H9 (cell line): ENCODE measurements around the gene CFAP97D1. TPM values are rescaled to one million over a fixed set of nuclear protein-coding genes. Genes with fewer than 3 reads are reported as not detected.

Source experiments
- DNase-seq: peaks from one replicate; pipeline ENCODE4 v3.0.0-alpha.2; 2017
- H2AFZ ChIP-seq: one replicate; pipeline ENCODE4 v1.6.1; 2013; ENCODE audit warnings: mild to moderate bottlenecking, low read length, control low read depth, moderate library complexity
- H2AK5ac ChIP-seq: 2 replicates; pipeline ENCODE4 v1.6.1; 2013; ENCODE audit warnings: low read length, control low read depth, mixed read lengths; ENCODE audit not compliant: insufficient read length
- H2BK120ac ChIP-seq: one replicate; pipeline ENCODE4 v1.6.1; 2013; ENCODE audit warnings: low read depth, mild to moderate bottlenecking, low read length, control low read depth, inconsistent platforms; ENCODE audit not compliant: poor library complexity, severe bottlenecking
- H2BK12ac ChIP-seq: 2 replicates; pipeline ENCODE4 v1.6.1; 2013; ENCODE audit warnings: low read length, control low read depth, mixed read lengths, low read depth; ENCODE audit not compliant: insufficient read length
- H2BK15ac ChIP-seq: 2 replicates; pipeline ENCODE4 v1.6.1; 2013; ENCODE audit warnings: low read depth, low read length, control low read depth
- H2BK20ac ChIP-seq: one replicate; pipeline ENCODE4 v1.6.1; 2013; ENCODE audit warnings: low read depth, mild to moderate bottlenecking, low read length, control low read depth, inconsistent platforms; ENCODE audit not compliant: poor library complexity, severe bottlenecking
- H2BK5ac ChIP-seq: 2 replicates; pipeline ENCODE4 v1.6.1; 2013; ENCODE audit warnings: low read length, control low read depth, mixed read lengths; ENCODE audit not compliant: insufficient read length
- H3K14ac ChIP-seq: 2 replicates; pipeline ENCODE4 v1.6.1; 2013; ENCODE audit warnings: low read length, control low read depth; ENCODE audit not compliant: insufficient read depth
- H3K18ac ChIP-seq: 2 replicates; pipeline ENCODE4 v1.6.1; 2013; ENCODE audit warnings: low read depth, mild to moderate bottlenecking, mixed read lengths, low read length, control low read depth; ENCODE audit not compliant: insufficient read length
- H3K23ac ChIP-seq: 2 replicates; pipeline ENCODE4 v1.6.1; 2013; ENCODE audit warnings: low read length, control low read depth, mixed read lengths, low read depth; ENCODE audit not compliant: insufficient read length
- H3K23me2 ChIP-seq: 2 replicates; pipeline ENCODE4 v1.6.1; 2013; ENCODE audit warnings: low read depth, mild to moderate bottlenecking, mixed read lengths, low read length, control low read depth; ENCODE audit not compliant: insufficient read length, poor library complexity, severe bottlenecking
- H3K27ac ChIP-seq: 2 replicates; pipeline ENCODE4 v1.5.1; 2013; ENCODE audit warnings: low read length, control low read depth, mixed read lengths, low read depth; ENCODE audit not compliant: insufficient read length
- H3K27me3 ChIP-seq: 2 replicates; pipeline ENCODE4 v1.6.1; 2013; ENCODE audit warnings: low read length, control low read depth, inconsistent platforms; ENCODE audit not compliant: insufficient read depth
- H3K4ac ChIP-seq: 2 replicates; pipeline ENCODE4 v1.6.1; 2013; ENCODE audit warnings: low read depth, mild to moderate bottlenecking, control low read depth, inconsistent platforms, low read length, moderate library complexity
- H3K4me1 ChIP-seq: 2 replicates; pipeline ENCODE4 v1.6.1; 2013; ENCODE audit warnings: low read length, control low read depth, inconsistent platforms; ENCODE audit not compliant: insufficient read depth
- H3K4me2 ChIP-seq: 2 replicates; pipeline ENCODE4 v1.6.1; 2013; ENCODE audit warnings: low read length, control low read depth, mixed read lengths; ENCODE audit not compliant: insufficient read length, insufficient read depth
- H3K56ac ChIP-seq: 2 replicates; pipeline ENCODE4 v1.6.1; 2013; ENCODE audit warnings: low read depth, mild to moderate bottlenecking, mixed read lengths, low read length, control low read depth; ENCODE audit not compliant: insufficient read length
- H3K79me1 ChIP-seq: 2 replicates; pipeline ENCODE4 v1.6.1; 2013; ENCODE audit warnings: low read depth, mild to moderate bottlenecking, moderate library complexity, low read length, control low read depth, inconsistent platforms; ENCODE audit not compliant: insufficient read depth, poor library complexity, severe bottlenecking
- H3K79me2 ChIP-seq: 2 replicates; pipeline ENCODE4 v1.6.1; 2013; ENCODE audit warnings: low read length, control low read depth, inconsistent platforms; ENCODE audit not compliant: insufficient read depth
- H3K9ac ChIP-seq: 2 replicates; pipeline ENCODE4 v1.6.1; 2013; ENCODE audit warnings: low read length, control low read depth, mixed read lengths; ENCODE audit not compliant: insufficient read length; ENCODE audit errors: extremely low read depth
- H3K9me3 ChIP-seq: one replicate; pipeline ENCODE4 v1.6.1; 2013; ENCODE audit warnings: low read depth, low read length, inconsistent platforms; ENCODE audit not compliant: control insufficient read depth
- H3T11ph ChIP-seq: one replicate; pipeline ENCODE4 v1.6.1; 2013; ENCODE audit warnings: mild to moderate bottlenecking, low read length, control low read depth, inconsistent platforms
- H4K20me1 ChIP-seq: one replicate; pipeline ENCODE4 v1.6.1; 2013; ENCODE audit not compliant: control insufficient read depth, insufficient read length, insufficient read depth
- H4K5ac ChIP-seq: 2 replicates; pipeline ENCODE4 v1.6.1; 2013; ENCODE audit warnings: low read depth, mild to moderate bottlenecking, mixed read lengths, low read length, control low read depth; ENCODE audit not compliant: insufficient read length
- H4K8ac ChIP-seq: replicated peaks from 2 replicates; pipeline ENCODE4 v1.6.1; 2013; ENCODE audit warnings: low read length, control low read depth, mixed read lengths, low read depth; ENCODE audit not compliant: insufficient read length
- H4K91ac ChIP-seq: 2 replicates; pipeline ENCODE4 v1.6.1; 2013; ENCODE audit warnings: low read depth, mild to moderate bottlenecking, moderate library complexity, mixed read lengths, low read length, control low read depth; ENCODE audit not compliant: insufficient read length
- H3K27ac Mint-ChIP-seq, 3 experiments: 2 replicates in 2 of 3; 3 replicates in 1 of 3; pipeline ENCODE4 v1.8.0; 2020 to 2021; ENCODE audit warnings: mixed read lengths in 3 of 3, mild to moderate bottlenecking in 1 of 3, moderate library complexity in 1 of 3
- H3K27me3 Mint-ChIP-seq: 2 replicates; pipeline ENCODE4 v1.8.0; 2021; ENCODE audit warnings: low read depth, mild to moderate bottlenecking, moderate library complexity, mixed read lengths
- H3K36me3 Mint-ChIP-seq, 3 experiments: 2 replicates in 2 of 3; 3 replicates in 1 of 3; pipeline ENCODE4 v1.8.0; 2020 to 2021; ENCODE audit warnings: low read depth in 3 of 3, mixed read lengths in 3 of 3; ENCODE audit not compliant: insufficient read depth in 1 of 3
- H3K4me1 Mint-ChIP-seq, 2 experiments: 2 replicates each; pipeline ENCODE4 v1.8.0; 2020; ENCODE audit warnings: mixed read lengths in 2 of 2
- H3K4me3 Mint-ChIP-seq, 2 experiments: 2 replicates in 1 of 2; 3 replicates in 1 of 2; pipeline ENCODE4 v1.8.0; 2020 to 2021; ENCODE audit warnings: mild to moderate bottlenecking in 2 of 2, mixed read lengths in 2 of 2, moderate library complexity in 1 of 2
- H3K9me3 Mint-ChIP-seq, 2 experiments: 2 replicates in 1 of 2; 3 replicates in 1 of 2; pipeline ENCODE4 v1.8.0; 2020; ENCODE audit warnings: mild to moderate bottlenecking in 2 of 2, mixed read lengths in 2 of 2, moderate library complexity in 1 of 2
- WGBS: extraction: QIAGEN DNeasy Blood & Tissue Kit; methylation state at CpG from one replicate; pipeline ENCODE4 v1.1.7; 2013; ENCODE audit warnings: missing lambda C conversion rate, low lambda C conversion rate, mixed read lengths; ENCODE audit not compliant: insufficient read length; ENCODE audit errors: extremely low coverage; 5-methylcytosine and 5-hydroxymethylcytosine counted together
- long read RNA-seq: library from polyadenylated mRNA; unstranded; transcript quantifications from one replicate; pipeline ENCODE4 v2.0.0, GENCODE V29; 2020
- total RNA-seq: library from RNA; stranded (reverse); gene quantifications from 2 replicates; pipeline ENCODE4 v1.2.1, GENCODE V29; 2021
- TF ChIP-seq, protein P1 (sequence below): fragments of 200-600 bp; sonication (generic); conservative IDR thresholded peaks from 3 replicates; pipeline ENCODE4 v1.8.0; 2021; ENCODE audit warnings: antibody characterized with exemption, mild to moderate bottlenecking

The CFAP97D1 gene
- not detected in 2 replicates for total RNA-seq
- long read RNA-seq: 0 reads

DNA sequence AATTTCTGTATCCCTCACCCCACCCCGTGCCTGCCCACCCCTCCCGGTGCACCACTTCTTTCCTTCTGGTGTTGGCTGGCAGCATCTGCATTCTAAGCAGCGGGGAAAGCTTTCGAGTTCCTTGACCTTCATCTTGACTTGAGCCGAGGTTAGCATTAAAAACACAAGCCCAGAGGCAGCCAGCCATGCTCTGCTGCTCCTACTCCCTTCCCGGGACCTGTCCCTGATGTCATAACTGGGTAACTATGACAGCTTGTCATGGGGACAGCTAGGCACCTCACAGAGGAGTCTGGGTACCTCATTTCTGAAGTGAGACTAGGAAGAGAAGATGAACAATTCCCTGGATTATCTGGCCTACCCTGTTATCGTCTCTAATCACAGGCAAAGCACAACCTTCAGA is at the start of gene CFAP97D1:
CFAP97D1 (plus strand) TSS at position 301 of the 400 bp plus-strand sequence; CDS start at position 329, 28 bp downstream.
- no peak within 1 kb of the TSS for H3K9ac ChIP-seq
- H2BK120ac ChIP-seq: no peak within 1 kb of the TSS
- H3K14ac ChIP-seq: no peak within 1 kb of the TSS
- no peak within 1 kb of the TSS for H2BK5ac ChIP-seq
- Mint-ChIP-seq H3K27me3 (peaks cover 31% of the 10 kb centered on the region), H3K9me3 (no peaks in the 10 kb centered on the region), H3K4me1 (peaks cover 11 to 12% of the 10 kb centered on the region in 2 experiments), H3K27ac (no peak within 1 kb of the TSS), H3K4me3 (peak within 1 kb of the TSS; percentile 78 to 80), H3K36me3 (peaks cover 0 to 6% (median 0%) of the 10 kb centered on the region in 3 experiments; a peak in 3 of 7 replicates)
- no peak within 1 kb of the TSS for H2AK5ac ChIP-seq
- H3K4me2 ChIP-seq: peak within 1 kb of the TSS; percentile 50
- no peak within 1 kb of the TSS for H3T11ph ChIP-seq
- H3K23me2 ChIP-seq: peaks cover 5% of the 10 kb centered on the region
- no peak within 1 kb of the TSS for H4K5ac ChIP-seq
- no peak within 1 kb of the TSS for H2AFZ ChIP-seq
- H2BK20ac ChIP-seq: no peak within 1 kb of the TSS
- no peak within 1 kb of the TSS for H4K91ac ChIP-seq
- no CpG with 5 or more reads among the region's 7 CpGs for WGBS
- H2BK12ac ChIP-seq: no peak within 1 kb of the TSS
- H3K9me3 ChIP-seq: no peaks in the 10 kb centered on the region
- H3K23ac ChIP-seq: no peak within 1 kb of the TSS
- DNase-seq: peak; percentile 32
- H4K8ac ChIP-seq: no peak within 1 kb of the TSS
- H3K79me1 ChIP-seq: no peaks in the 10 kb centered on the region
- H2BK15ac ChIP-seq: no peak within 1 kb of the TSS
- no peaks in the 10 kb centered on the region for H3K79me2 ChIP-seq
- H3K56ac ChIP-seq: no peak within 1 kb of the TSS
- H3K27ac ChIP-seq: no peak within 1 kb of the TSS
- H4K20me1 ChIP-seq: no peaks in the 10 kb centered on the region
- TF ChIP-seq, protein P1, sequence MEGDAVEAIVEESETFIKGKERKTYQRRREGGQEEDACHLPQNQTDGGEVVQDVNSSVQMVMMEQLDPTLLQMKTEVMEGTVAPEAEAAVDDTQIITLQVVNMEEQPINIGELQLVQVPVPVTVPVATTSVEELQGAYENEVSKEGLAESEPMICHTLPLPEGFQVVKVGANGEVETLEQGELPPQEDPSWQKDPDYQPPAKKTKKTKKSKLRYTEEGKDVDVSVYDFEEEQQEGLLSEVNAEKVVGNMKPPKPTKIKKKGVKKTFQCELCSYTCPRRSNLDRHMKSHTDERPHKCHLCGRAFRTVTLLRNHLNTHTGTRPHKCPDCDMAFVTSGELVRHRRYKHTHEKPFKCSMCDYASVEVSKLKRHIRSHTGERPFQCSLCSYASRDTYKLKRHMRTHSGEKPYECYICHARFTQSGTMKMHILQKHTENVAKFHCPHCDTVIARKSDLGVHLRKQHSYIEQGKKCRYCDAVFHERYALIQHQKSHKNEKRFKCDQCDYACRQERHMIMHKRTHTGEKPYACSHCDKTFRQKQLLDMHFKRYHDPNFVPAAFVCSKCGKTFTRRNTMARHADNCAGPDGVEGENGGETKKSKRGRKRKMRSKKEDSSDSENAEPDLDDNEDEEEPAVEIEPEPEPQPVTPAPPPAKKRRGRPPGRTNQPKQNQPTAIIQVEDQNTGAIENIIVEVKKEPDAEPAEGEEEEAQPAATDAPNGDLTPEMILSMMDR: no peak
- no peaks in the 10 kb centered on the region for H3K27me3 ChIP-seq
- no peak within 1 kb of the TSS for H3K4ac ChIP-seq
- H3K18ac ChIP-seq: no peak within 1 kb of the TSS
- no peaks in the 10 kb centered on the region for H3K4me1 ChIP-seq
